ENCODE measurements around the gene CYLD.

DNA sequence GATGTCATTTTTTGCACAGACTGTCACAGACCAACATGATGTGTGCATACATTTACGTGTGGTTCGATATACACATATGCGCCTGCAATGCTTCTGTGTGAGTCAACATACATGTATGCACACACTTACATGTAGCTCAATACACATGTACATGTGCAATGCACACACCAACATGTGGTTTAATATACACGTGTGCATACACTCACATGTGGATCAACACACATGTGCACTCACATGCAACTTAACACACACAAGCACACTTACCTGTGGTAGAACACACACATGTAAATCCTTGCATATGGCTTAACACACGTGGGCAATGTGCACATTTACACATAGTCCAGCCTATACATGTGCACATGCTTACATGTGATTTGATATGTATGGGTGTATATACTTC is 97.5 kb downstream of the CYLD start:
- TF ChIP-seq CTCF (IDR thresholded peaks at IDR 0.05; ENCODE audit: borderline replicate concordance, extremely low read depth, low read length, poor library complexity, severe bottlenecking) (no peak), EZH2 (IDR thresholded peaks at IDR 0.05; ENCODE audit: borderline replicate concordance, low read depth, low read length, severe bottlenecking) (no peak)
